ENCODE data around the gene C1QTNF6. TPM values are rescaled to one million over a fixed set of nuclear protein-coding genes. Genes with fewer than 3 reads are reported as not detected.

C1QTNF6 gene
- polyA plus RNA-seq, 2 of the 4 experiments (the other 2 are of a cell fraction) = 18.6 to 24.5 TPM

- no peaks in the 10 kb centered on the region for H3K9me3 ChIP-seq
- no peak overlapping the region for H3K4me3 ChIP-seq
- no peak overlapping the region for H3K27ac ChIP-seq
- H3K4me1 ChIP-seq = peaks cover 26% of the 10 kb centered on the region
- no peak for ATAC-seq
- TF ChIP-seq POLR2A (IDR thresholded peaks at IDR 0.05; ENCODE audit: low read length) (no peak), HDAC2 (IDR thresholded peaks at IDR 0.05) (no peak), RFX5 (IDR thresholded peaks at IDR 0.05) (no peak), GATA3 (IDR thresholded peaks at IDR 0.05; ENCODE audit: borderline replicate concordance) (no peak), ZSCAN20 (CRISPR knock-in tag; IDR thresholded peaks at IDR 0.05) (no peak), FOSL2 (IDR thresholded peaks at IDR 0.05) (no peak), FOSL2 (CRISPR knock-in tag; IDR thresholded peaks at IDR 0.05) (no peak), SREBF2 (IDR thresholded peaks at IDR 0.05) (no peak), NR3C1 (IDR thresholded peaks at IDR 0.05) (no peak), MYC (IDR thresholded peaks at IDR 0.05; ENCODE audit: borderline replicate concordance, low read length) (no peak), EHMT2 (IDR thresholded peaks at IDR 0.05; ENCODE audit: low read depth) (no peak), SMC3 (IDR thresholded peaks at IDR 0.05) (no peak), TFCP2L1 (CRISPR knock-in tag; IDR thresholded peaks at IDR 0.05) (no peak), TP53 (CRISPR knock-in tag; IDR thresholded peaks at IDR 0.05) (no peak), E2F6 (IDR thresholded peaks at IDR 0.05; ENCODE audit: borderline replicate concordance, low read depth) (no peak), RARB (CRISPR knock-in tag; IDR thresholded peaks at IDR 0.05) (no peak), EHF (CRISPR knock-in tag; IDR thresholded peaks at IDR 0.05) (no peak), MAX (IDR thresholded peaks at IDR 0.05) (no peak), ZNF302 (CRISPR knock-in tag; IDR thresholded peaks at IDR 0.05) (no peak)
- POLR2A ChIA-PET = no interaction called here
- WGBS (ENCODE audit: missing lambda C conversion rate) = 55% methylated on average over 5 of the region's 14 CpGs
- no peak for DNase-seq (ENCODE audit: low read depth in 1 of 2, low spot score in 1 of 2)
- no peak overlapping the region for H3K4me2 ChIP-seq
- CTCF ChIA-PET = interaction anchor here (1.1 to 2.3 kb wide), 4 partner anchors 10 to 34 kb away, joined by 4 to 15 read pairs (median 5); no protein-coding TSS in a partner anchor
- FAIRE-seq = no peak
These were observed 38.5 kb upstream of the C1QTNF6 start for GRCh38 chr22:37226514-37226913.

GRCh38 chr22:37226087-37226486 is 38.0 kb upstream of the C1QTNF6 start:
- H3K4me3 ChIP-seq = no peak overlapping the region
- WGBS (ENCODE audit: missing lambda C conversion rate) = 88% methylated on average over 1 of the region's 4 CpGs
- H3K4me1 ChIP-seq = peaks cover 26% of the 10 kb centered on the region
- no peak overlapping the region for H3K27ac ChIP-seq
- no peak for DNase-seq (ENCODE audit: low read depth in 1 of 2, low spot score in 1 of 2)
- H3K9me3 ChIP-seq = no peaks in the 10 kb centered on the region
- FAIRE-seq = no peak
- TF ChIP-seq PHF8 (IDR thresholded peaks at IDR 0.05; ENCODE audit: borderline replicate concordance, low read depth) = no peak
- TF ChIP-seq NFE2L2 (conservative IDR thresholded peaks at IDR 0.05; ENCODE audit: low read length) = no peak
- TF ChIP-seq TP53 (CRISPR knock-in tag; IDR thresholded peaks at IDR 0.05) = no peak
- TF ChIP-seq FOSB (CRISPR knock-in tag; IDR thresholded peaks at IDR 0.05) = no peak
- TF ChIP-seq KDM5A (IDR thresholded peaks at IDR 0.05) = no peak
- no peak for TF ChIP-seq HMGXB4 (CRISPR knock-in tag; IDR thresholded peaks at IDR 0.05; ENCODE audit: borderline replicate concordance)
- TF ChIP-seq PBX3 (IDR thresholded peaks at IDR 0.05) = no peak
- no peak for TF ChIP-seq FOXS1 (CRISPR knock-in tag; IDR thresholded peaks at IDR 0.05)
- POLR2A ChIA-PET = no interaction called here
- H3K4me2 ChIP-seq = no peak overlapping the region
- CTCF ChIA-PET = interaction anchor here (1.1 to 2.3 kb wide), 4 partner anchors 10 to 34 kb away, joined by 4 to 15 read pairs (median 5); no protein-coding TSS in a partner anchor
- no peak for ATAC-seq

Measured in A549 (cell line).